ENCODE results near the gene CETP. TPM values are rescaled to one million over a fixed set of nuclear protein-coding genes. Genes with fewer than 3 reads are reported as not detected.

CETP gene
- total RNA-seq, 6 experiments from 2014 or later, result 0.62 to 11.8 (median 4.7) TPM

DNA sequence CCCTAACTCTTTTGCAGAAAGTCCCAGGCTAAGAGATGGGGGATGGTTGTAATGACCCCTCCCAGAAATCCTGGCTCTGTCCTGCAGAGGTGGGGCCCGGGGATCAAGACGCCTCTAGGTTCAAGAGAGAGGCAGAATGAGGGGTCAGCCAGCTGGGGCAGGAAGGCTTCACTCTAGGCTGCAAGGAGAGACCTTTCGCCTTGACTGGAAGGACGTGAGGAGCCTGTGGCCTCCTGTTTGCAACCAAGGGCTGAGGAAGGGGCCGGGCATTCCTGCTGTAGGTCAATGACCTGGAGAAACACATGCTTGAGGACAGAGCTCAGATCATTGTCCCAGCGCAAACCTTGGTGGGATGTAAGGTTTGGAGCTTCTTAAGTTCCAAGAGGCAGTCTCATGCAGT lies 8.7 kb upstream of the CETP start:
- WGBS (ENCODE audit: insufficient coverage, low coverage, low lambda C conversion rate, missing lambda C conversion rate), result 54% methylated on average over 6 of the region's 6 CpGs
- DNase-seq (no peak), ATAC-seq (peak in 1 of 4 donors; percentile 19)
- no peaks in the 10 kb centered on the region for H3K4me1 ChIP-seq
- TF ChIP-seq CTCF (IDR thresholded peaks at IDR 0.05) (no peak), POLR2A (IDR thresholded peaks at IDR 0.05) (no peak)
- no peaks in the 10 kb centered on the region for H3K27me3 ChIP-seq
- H3K4me3 ChIP-seq, result no peak overlapping the region
- H3K27ac ChIP-seq, result no peak overlapping the region
- H3K36me3 ChIP-seq, result no peaks in the 10 kb centered on the region
- intact Hi-C loops (cut with DNase I), result loop anchor here (5.0 to 10.0 kb wide), 2 partner anchors 78 to 86 kb away; partner anchors contain the start of gene SLC12A3 (in 1 of the 2)
- no peaks in the 10 kb centered on the region for H3K9me3 ChIP-seq

GRCh38 chr16:56956076-56956475 lies 5.7 kb upstream of the CETP start:
- TF ChIP-seq POLR2A (IDR thresholded peaks at IDR 0.05) (no peak), CTCF (IDR thresholded peaks at IDR 0.05) (no peak)
- no peak for ATAC-seq
- H3K27ac ChIP-seq, result no peak overlapping the region
- H3K9me3 ChIP-seq, result no peaks in the 10 kb centered on the region
- intact Hi-C loops (cut with DNase I), result loop anchor here in 1 of 2 donors (10.0 kb wide), 1 partner anchor 81 kb away; no protein-coding TSS in a partner anchor
- H3K4me1 ChIP-seq, result peaks cover 0 to under 1% (median 0%) of the 10 kb centered on the region in 4 donors
- DNase-seq, result no peak
- no peaks in the 10 kb centered on the region for H3K36me3 ChIP-seq
- H3K27me3 ChIP-seq, result no peaks in the 10 kb centered on the region
- 75% methylated on average over 3 of the region's 4 CpGs for WGBS (ENCODE audit: insufficient coverage, low coverage, low lambda C conversion rate, missing lambda C conversion rate)
- no peak overlapping the region for H3K4me3 ChIP-seq

- no peak for DNase-seq
- WGBS (ENCODE audit: insufficient coverage, low coverage, low lambda C conversion rate, missing lambda C conversion rate), result 59% methylated on average over 4 of the region's 4 CpGs
- Histone ChIP-seq H3K4me1 (peaks cover 0 to 4% (median 0%) of the 10 kb centered on the region in 4 donors), H3K4me3 (no peak overlapping the region), H3K36me3 (no peaks in the 10 kb centered on the region), H3K9me3 (no peaks in the 10 kb centered on the region), H3K27ac (no peak overlapping the region), H3K27me3 (no peaks in the 10 kb centered on the region)
- TF ChIP-seq CTCF (IDR thresholded peaks at IDR 0.05), result no peak
- no peak for TF ChIP-seq POLR2A (IDR thresholded peaks at IDR 0.05)
- intact Hi-C loops (cut with DNase I), result loop anchor here in 1 of 2 donors (10.0 kb wide), 1 partner anchor 82 kb away; no protein-coding TSS in a partner anchor
- ATAC-seq, result no peak
Observed at GRCh38 chr16:56956756-56957155, 5.0 kb upstream of the CETP start.

- TF ChIP-seq POLR2A (IDR thresholded peaks at IDR 0.05) (no peak), CTCF (IDR thresholded peaks at IDR 0.05) (no peak)
- no peaks in the 10 kb centered on the region for H3K27me3 ChIP-seq
- peak overlapping the region in 1 of 3 donors; percentile 24 for H3K27ac ChIP-seq
- no peaks in the 10 kb centered on the region for H3K36me3 ChIP-seq
- WGBS (ENCODE audit: insufficient coverage, low coverage, low lambda C conversion rate, missing lambda C conversion rate), result 39% methylated on average over 3 of the region's 13 CpGs
- ATAC-seq (peak; percentile 2 to 28 (median 8)), DNase-seq (peak in 1 of 3 donors; percentile 20)
- H3K4me3 ChIP-seq, result no peak overlapping the region
- H3K4me1 ChIP-seq, result peaks cover 0 to 21% (median 2%) of the 10 kb centered on the region in 4 donors
- intact Hi-C loops (cut with DNase I), result no loop called here
- H3K9me3 ChIP-seq, result no peaks in the 10 kb centered on the region
Observed at GRCh38 chr16:56960681-56961281, 969 bp upstream of the CETP start.

All from right lobe of liver (tissue), 6 donors.